ENCODE measurements around the gene SARNP.

The SARNP gene

GRCh38 chr12:55741931-55742680, 75.4 kb downstream of the SARNP start:
- FAIRE-seq (no peak), DNase-seq (ENCODE audit: insufficient read length, low spot score) (no peak)
- TF ChIP-seq POLR2AphosphoS5 (IDR thresholded peaks at IDR 0.05; ENCODE audit: low read depth, low read length) = no peak

- TF ChIP-seq POLR2AphosphoS5 (IDR thresholded peaks at IDR 0.05; ENCODE audit: low read depth, low read length) = no peak
- TF ChIP-seq TAF1 (IDR thresholded peaks at IDR 0.05; ENCODE audit: low read depth, low read length) = no peak
- no peak for TF ChIP-seq POU2F2 (IDR thresholded peaks at IDR 0.05; ENCODE audit: low read depth, low read length)
- TF ChIP-seq PAX5 (IDR thresholded peaks at IDR 0.05; ENCODE audit: insufficient read depth, low read length, severe bottlenecking) = no peak
- TF ChIP-seq SPI1 (IDR thresholded peaks at IDR 0.05; ENCODE audit: low read depth, low read length) = no peak
- TF ChIP-seq POLR2A (IDR thresholded peaks at IDR 0.05; ENCODE audit: low read depth, low read length) = no peak
- FAIRE-seq = no peak
- DNase-seq (ENCODE audit: insufficient read length, low spot score) = no peak
Measured at GRCh38 chr12:55739025-55739378, 78.5 kb downstream of the SARNP start.

- FAIRE-seq (peak; percentile 95), DNase-seq (ENCODE audit: insufficient read length, low spot score) (no peak)
- no peak for TF ChIP-seq PAX5 (IDR thresholded peaks at IDR 0.05; ENCODE audit: insufficient read depth, low read length, severe bottlenecking)
- TF ChIP-seq TAF1 (IDR thresholded peaks at IDR 0.05; ENCODE audit: low read depth, low read length) = 0 out of 2 replicates have a peak, but pooled peaks have one; percentile 32
- TF ChIP-seq SPI1 (IDR thresholded peaks at IDR 0.05; ENCODE audit: low read depth, low read length) = peak; percentile 71
Measured at GRCh38 chr12:55738123-55739024, 79.2 kb downstream of the SARNP start.

DNA sequence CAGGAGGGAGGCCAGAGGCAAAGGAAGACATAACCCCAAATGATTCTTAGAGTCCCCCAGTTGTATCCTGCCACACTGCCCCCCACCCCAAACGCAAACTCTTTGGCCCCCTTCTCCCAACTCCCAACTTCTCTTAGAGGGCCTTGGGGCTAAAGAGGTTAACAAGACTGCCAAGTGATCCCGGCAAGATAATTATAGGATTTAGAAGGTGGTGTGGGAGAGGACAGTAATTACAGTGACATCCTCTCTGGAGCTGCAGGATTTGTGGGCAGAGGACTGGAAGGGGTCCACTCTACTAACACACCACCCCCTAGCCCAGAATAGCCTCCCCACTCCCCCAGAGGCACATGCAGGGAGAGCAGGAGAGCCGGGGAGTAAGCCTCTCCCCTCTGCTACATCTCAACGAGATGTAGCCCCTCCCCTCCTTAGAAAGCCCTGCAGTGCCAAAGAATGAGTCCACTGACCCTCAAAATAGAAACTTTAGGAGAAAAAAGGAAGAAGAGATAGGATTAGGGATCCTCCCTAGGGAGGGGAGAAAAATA, 79.9 kb downstream of the SARNP start:
- TF ChIP-seq POLR2AphosphoS5 (IDR thresholded peaks at IDR 0.05; ENCODE audit: low read depth, low read length) (no peak), TAF1 (IDR thresholded peaks at IDR 0.05; ENCODE audit: low read depth, low read length) (no peak), PAX5 (IDR thresholded peaks at IDR 0.05; ENCODE audit: insufficient read depth, low read length, severe bottlenecking) (no peak), SPI1 (IDR thresholded peaks at IDR 0.05; ENCODE audit: low read depth, low read length) (no peak), POLR2A (IDR thresholded peaks at IDR 0.05; ENCODE audit: low read depth, low read length) (no peak), POU2F2 (IDR thresholded peaks at IDR 0.05; ENCODE audit: low read depth, low read length) (no peak)
- DNase-seq (ENCODE audit: insufficient read length, low spot score) (no peak), FAIRE-seq (no peak)

GRCh38 chr12:55736780-55737580, 80.5 kb downstream of the SARNP start:
- DNase-seq (ENCODE audit: insufficient read length, low spot score) (no peak), FAIRE-seq (peak; percentile 66)
- TF ChIP-seq POU2F2 (IDR thresholded peaks at IDR 0.05; ENCODE audit: low read depth, low read length) (no peak), SPI1 (IDR thresholded peaks at IDR 0.05; ENCODE audit: low read depth, low read length) (no peak), PAX5 (IDR thresholded peaks at IDR 0.05; ENCODE audit: insufficient read depth, low read length, severe bottlenecking) (no peak), TAF1 (IDR thresholded peaks at IDR 0.05; ENCODE audit: low read depth, low read length) (no peak), POLR2A (IDR thresholded peaks at IDR 0.05; ENCODE audit: low read depth, low read length) (no peak), POLR2AphosphoS5 (IDR thresholded peaks at IDR 0.05; ENCODE audit: low read depth, low read length) (no peak)

DNA sequence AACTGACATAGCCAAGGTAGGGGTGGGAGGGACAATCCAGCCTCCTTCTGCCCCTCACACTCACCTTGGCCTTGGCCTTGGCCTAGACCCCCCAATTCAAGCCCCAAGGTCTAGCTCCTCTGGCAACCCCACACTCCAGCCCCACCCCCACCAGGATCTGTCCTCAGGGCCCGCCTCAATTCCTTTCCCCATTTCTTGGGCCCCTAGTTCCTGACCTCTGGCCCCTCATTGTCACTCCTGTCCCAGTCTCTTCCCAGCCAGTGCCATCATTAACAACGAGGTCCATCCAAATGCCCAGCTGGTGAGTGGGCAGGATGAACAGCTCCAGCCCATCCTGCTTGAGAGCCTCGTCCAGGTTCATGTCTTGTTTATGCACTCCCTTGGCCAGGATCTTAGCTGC, 81.4 kb downstream of the SARNP start:
- no peak for FAIRE-seq
- DNase-seq (ENCODE audit: insufficient read length, low spot score) = no peak
- no peak for TF ChIP-seq TAF1 (IDR thresholded peaks at IDR 0.05; ENCODE audit: low read depth, low read length)
- TF ChIP-seq SPI1 (IDR thresholded peaks at IDR 0.05; ENCODE audit: low read depth, low read length) = no peak
- no peak for TF ChIP-seq POU2F2 (IDR thresholded peaks at IDR 0.05; ENCODE audit: low read depth, low read length)
- TF ChIP-seq POLR2A (IDR thresholded peaks at IDR 0.05; ENCODE audit: low read depth, low read length) = no peak
- TF ChIP-seq PAX5 (IDR thresholded peaks at IDR 0.05; ENCODE audit: insufficient read depth, low read length, severe bottlenecking) = no peak
- TF ChIP-seq POLR2AphosphoS5 (IDR thresholded peaks at IDR 0.05; ENCODE audit: low read depth, low read length) = no peak

- FAIRE-seq (no peak), DNase-seq (ENCODE audit: insufficient read length, low spot score) (no peak)
- TF ChIP-seq TAF1 (IDR thresholded peaks at IDR 0.05; ENCODE audit: low read depth, low read length) (no peak), PAX5 (IDR thresholded peaks at IDR 0.05; ENCODE audit: insufficient read depth, low read length, severe bottlenecking) (no peak), POLR2A (IDR thresholded peaks at IDR 0.05; ENCODE audit: low read depth, low read length) (no peak), POLR2AphosphoS5 (IDR thresholded peaks at IDR 0.05; ENCODE audit: low read depth, low read length) (no peak), POU2F2 (IDR thresholded peaks at IDR 0.05; ENCODE audit: low read depth, low read length) (no peak), SPI1 (IDR thresholded peaks at IDR 0.05; ENCODE audit: low read depth, low read length) (no peak)
Measured at GRCh38 chr12:55734595-55734994, 82.9 kb downstream of the SARNP start.

DNA sequence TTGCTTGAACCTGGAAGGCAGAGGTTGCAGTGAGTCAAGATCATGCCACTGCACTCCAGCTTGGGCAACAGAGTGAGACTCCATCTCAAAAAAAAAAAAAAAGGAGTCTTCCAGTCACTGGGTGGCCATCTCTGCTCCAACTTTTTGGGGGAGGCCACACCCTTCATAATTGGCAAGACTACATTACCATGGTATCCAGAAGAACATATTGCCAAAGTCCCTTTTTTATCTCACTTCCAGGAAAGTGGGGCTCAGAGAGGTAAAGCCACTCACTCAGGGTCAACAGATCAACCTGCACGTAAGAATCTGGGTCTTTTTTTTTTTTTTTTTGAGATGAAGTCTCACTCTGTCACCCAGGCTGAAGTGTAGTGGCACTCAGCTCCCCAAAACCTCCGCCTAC, 83.7 kb downstream of the SARNP start:
- TF ChIP-seq PAX5 (IDR thresholded peaks at IDR 0.05; ENCODE audit: insufficient read depth, low read length, severe bottlenecking) = no peak
- no peak for TF ChIP-seq POU2F2 (IDR thresholded peaks at IDR 0.05; ENCODE audit: low read depth, low read length)
- TF ChIP-seq SPI1 (IDR thresholded peaks at IDR 0.05; ENCODE audit: low read depth, low read length) = no peak
- TF ChIP-seq POLR2A (IDR thresholded peaks at IDR 0.05; ENCODE audit: low read depth, low read length) = no peak
- TF ChIP-seq TAF1 (IDR thresholded peaks at IDR 0.05; ENCODE audit: low read depth, low read length) = no peak
- DNase-seq (ENCODE audit: insufficient read length, low spot score) (no peak), FAIRE-seq (no peak)

- TF ChIP-seq POLR2AphosphoS5 (IDR thresholded peaks at IDR 0.05; ENCODE audit: low read depth, low read length) = no peak
- TF ChIP-seq POU2F2 (IDR thresholded peaks at IDR 0.05; ENCODE audit: low read depth, low read length) = no peak
- no peak for TF ChIP-seq PAX5 (IDR thresholded peaks at IDR 0.05; ENCODE audit: insufficient read depth, low read length, severe bottlenecking)
- no peak for TF ChIP-seq SPI1 (IDR thresholded peaks at IDR 0.05; ENCODE audit: low read depth, low read length)
- no peak for TF ChIP-seq POLR2A (IDR thresholded peaks at IDR 0.05; ENCODE audit: low read depth, low read length)
- no peak for TF ChIP-seq TAF1 (IDR thresholded peaks at IDR 0.05; ENCODE audit: low read depth, low read length)
- no peak for DNase-seq (ENCODE audit: insufficient read length, low spot score)
- no peak for FAIRE-seq
Measured at GRCh38 chr12:55733021-55733555, 84.4 kb downstream of the SARNP start.
